Activated CD4-positive, alpha-beta memory T cell treated with anti-CD3 and anti-CD28 coated beads, Interleukin-2, amount 10 ng/mL, durations not matched to agents 7 days and 5 days (primary cell): ENCODE results near the gene SPRN. TPM values are rescaled to one million over a fixed set of nuclear protein-coding genes. Genes with fewer than 3 reads are reported as not detected.

Source experiments
- CTCF ChIA-PET: fragments of 350-600 bp; sonication (Branson Sonifier 250); formaldehyde crosslinking; loops from one replicate; lab custom pipeline; 2021; ENCODE audit warnings: antibody characterized with exemption, inconsistent platforms; lab: Charles Lee
- POLR2A ChIA-PET: fragments of 350-600 bp; sonication (Branson Sonifier 250); formaldehyde crosslinking; loops from one replicate; lab custom pipeline; 2021; ENCODE audit warnings: antibody characterized with exemption; lab: Charles Lee
- DNase-seq: peaks from one replicate; pipeline ENCODE4 v3.0.0-alpha.2; 2020
- H3K27ac Mint-ChIP-seq: one replicate; pipeline ENCODE4 v1.8.0; 2021; ENCODE audit warnings: mild to moderate bottlenecking, mixed read lengths
- H3K27me3 Mint-ChIP-seq: one replicate; pipeline ENCODE4 v1.8.0; 2021; ENCODE audit warnings: mixed read lengths
- H3K36me3 Mint-ChIP-seq: one replicate; pipeline ENCODE4 v1.8.0; 2021; ENCODE audit warnings: low read depth, mixed read lengths
- H3K4me1 Mint-ChIP-seq: one replicate; pipeline ENCODE4 v1.8.0; 2021; ENCODE audit warnings: mixed read lengths
- H3K4me3 Mint-ChIP-seq: one replicate; pipeline ENCODE4 v1.8.0; 2021; ENCODE audit warnings: mild to moderate bottlenecking, mixed read lengths
- H3K9me3 Mint-ChIP-seq: one replicate; pipeline ENCODE4 v1.8.0; 2021; ENCODE audit warnings: mixed read lengths
- total RNA-seq, 2 experiments: library from RNA; stranded (reverse); gene quantifications; one replicate each; pipeline ENCODE4 v1.2.3, GENCODE V29; 2021

The SPRN gene
- total RNA-seq, 2 experiments from 2014 or later: not detected

DNA sequence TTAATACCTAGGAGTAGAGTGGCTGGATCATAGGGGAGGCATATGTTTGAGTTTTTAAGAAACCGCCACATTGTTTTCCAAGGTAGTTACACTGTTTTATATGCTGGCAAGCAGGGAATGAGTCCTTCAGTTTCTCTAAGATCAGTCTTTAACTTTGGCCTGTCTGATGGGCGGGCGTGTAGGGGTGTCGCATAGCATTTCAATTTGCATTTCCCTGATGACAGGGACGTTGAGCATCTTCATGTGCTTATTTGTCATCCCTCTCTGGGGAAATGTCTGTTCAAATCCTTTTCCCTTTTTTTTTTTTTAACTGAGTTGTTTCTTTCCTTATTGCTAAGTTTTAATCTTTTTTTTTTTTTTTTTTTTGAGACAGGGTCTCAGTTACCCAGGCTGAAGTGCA is 20.6 kb downstream of the SPRN start:
- no peak for DNase-seq
- CTCF ChIA-PET: interaction anchor here (0.6 kb wide), 1 partner anchor 104 kb away, joined by 3 read pairs; no protein-coding TSS in a partner anchor
- Mint-ChIP-seq H3K9me3 (peaks cover 6% of the 10 kb centered on the region), H3K4me1 (peaks cover 59% of the 10 kb centered on the region), H3K36me3 (peaks cover 80% of the 10 kb centered on the region), H3K27ac (no peak overlapping the region), H3K27me3 (no peaks in the 10 kb centered on the region), H3K4me3 (no peak overlapping the region)
- POLR2A ChIA-PET: no interaction called here

DNA sequence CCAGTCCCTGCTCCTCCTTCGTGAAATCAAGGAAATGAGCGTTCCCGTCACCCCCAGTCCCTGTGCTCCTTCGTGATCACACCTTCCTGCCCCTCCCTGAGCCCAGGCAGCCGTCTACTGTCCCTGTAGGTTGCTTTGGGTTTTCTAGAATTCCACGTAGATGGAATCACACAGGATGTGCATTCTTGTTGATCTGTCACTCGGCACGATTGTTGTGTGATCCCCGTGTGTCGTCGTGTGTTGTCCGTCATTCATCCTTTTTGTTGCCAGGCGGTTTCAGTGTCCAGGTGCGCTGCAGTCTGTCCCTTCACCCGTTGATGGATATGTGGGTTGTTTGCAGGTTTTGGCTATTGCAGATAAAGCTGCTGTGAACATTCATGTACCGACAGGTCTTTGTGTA is 21.1 kb downstream of the SPRN start:
- peaks cover 80% of the 10 kb centered on the region for H3K36me3 Mint-ChIP-seq
- POLR2A ChIA-PET: no interaction called here
- no peak overlapping the region for H3K27ac Mint-ChIP-seq
- CTCF ChIA-PET: interaction anchor here (0.6 kb wide), 1 partner anchor 103 kb away, joined by 3 read pairs; no protein-coding TSS in a partner anchor
- H3K27me3 Mint-ChIP-seq: no peaks in the 10 kb centered on the region
- no peak overlapping the region for H3K4me3 Mint-ChIP-seq
- peaks cover 59% of the 10 kb centered on the region for H3K4me1 Mint-ChIP-seq
- no peak for DNase-seq
- H3K9me3 Mint-ChIP-seq: peaks cover 3% of the 10 kb centered on the region

DNA sequence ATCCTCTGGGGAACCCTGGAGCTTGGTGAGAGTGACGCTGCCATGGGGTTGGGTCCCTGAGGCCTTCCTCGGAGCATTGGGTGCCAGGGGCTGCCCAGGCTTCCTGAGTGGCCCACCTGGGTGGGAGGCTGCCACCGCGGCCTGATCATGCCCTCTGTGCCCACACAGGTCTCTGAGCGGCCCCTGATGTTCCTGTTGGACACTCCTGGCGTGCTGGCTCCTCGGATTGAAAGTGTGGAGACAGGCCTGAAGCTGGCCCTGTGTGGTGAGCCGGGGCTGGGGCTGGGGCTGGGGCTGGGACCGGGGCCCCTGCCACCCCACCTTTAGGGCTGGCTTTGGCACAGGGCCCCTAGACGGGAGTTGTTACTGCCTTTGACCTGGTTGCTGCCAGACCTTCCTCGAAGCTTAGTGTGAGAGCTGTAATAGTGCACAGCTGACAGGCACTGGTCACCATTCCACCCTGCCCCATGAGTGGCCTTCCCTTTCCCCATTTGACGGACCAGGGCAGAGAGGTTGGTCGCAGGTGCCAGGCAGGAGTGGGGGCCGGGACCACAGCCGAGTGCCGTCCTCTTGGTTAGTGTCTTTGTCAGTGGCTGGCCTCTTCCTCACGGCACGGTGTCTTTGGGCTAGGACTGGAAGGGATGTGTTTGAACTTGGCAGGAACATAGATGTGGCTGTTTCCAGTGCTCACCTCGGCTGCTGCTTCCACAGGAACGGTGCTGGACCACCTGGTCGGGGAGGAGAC is 22.3 kb downstream of the SPRN start:
- CTCF ChIA-PET: interaction anchor here (1.0 to 1.2 kb wide), 2 partner anchors 11 to 73 kb away, joined by 4 to 5 read pairs; no protein-coding TSS in a partner anchor
- H3K27ac Mint-ChIP-seq: peak overlapping the region; percentile 12
- H3K4me3 Mint-ChIP-seq: no peak overlapping the region
- peaks cover 80% of the 10 kb centered on the region for H3K36me3 Mint-ChIP-seq
- POLR2A ChIA-PET: interaction anchor here (1.4 to 2.7 kb wide), 3 partner anchors 12 to 45 kb away, joined by 3 to 15 read pairs (median 4); no protein-coding TSS in a partner anchor
- H3K4me1 Mint-ChIP-seq: peaks cover 61% of the 10 kb centered on the region
- no peaks in the 10 kb centered on the region for H3K9me3 Mint-ChIP-seq
- no peak for DNase-seq
- no peaks in the 10 kb centered on the region for H3K27me3 Mint-ChIP-seq

DNA sequence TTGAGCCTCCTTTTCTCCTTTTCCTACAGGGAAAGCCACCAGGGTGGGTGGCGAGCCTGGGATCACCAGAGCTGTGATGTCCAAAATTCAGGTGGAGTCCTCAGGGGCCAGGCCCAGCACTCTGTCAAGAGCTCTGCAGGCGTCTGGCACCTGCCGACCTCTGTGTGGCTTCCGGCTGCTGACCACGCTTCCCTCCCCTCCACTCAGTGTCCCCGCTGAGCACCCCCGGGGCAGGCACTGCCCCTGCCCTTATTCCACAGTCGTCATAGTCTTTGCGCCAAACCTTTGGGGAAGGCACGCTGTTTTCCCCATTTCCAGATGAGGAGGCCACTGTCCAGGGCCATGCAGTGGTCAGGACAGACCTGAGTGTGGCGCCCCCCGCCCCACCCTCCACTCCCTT is 22.9 kb downstream of the SPRN start:
- CTCF ChIA-PET: interaction anchor here (1.0 to 1.2 kb wide), 4 partner anchors 10 to 172 kb away, joined by 3 to 5 read pairs (median 4); no protein-coding TSS in a partner anchor
- POLR2A ChIA-PET: interaction anchor here (1.1 to 2.7 kb wide), 4 partner anchors 11 to 137 kb away, joined by 3 to 15 read pairs (median 4); no protein-coding TSS in a partner anchor
- Mint-ChIP-seq H3K27ac (peak overlapping the region; percentile 80), H3K4me1 (peaks cover 63% of the 10 kb centered on the region), H3K27me3 (no peaks in the 10 kb centered on the region), H3K36me3 (peaks cover 80% of the 10 kb centered on the region), H3K4me3 (no peak overlapping the region), H3K9me3 (no peaks in the 10 kb centered on the region)
- DNase-seq: no peak

DNA sequence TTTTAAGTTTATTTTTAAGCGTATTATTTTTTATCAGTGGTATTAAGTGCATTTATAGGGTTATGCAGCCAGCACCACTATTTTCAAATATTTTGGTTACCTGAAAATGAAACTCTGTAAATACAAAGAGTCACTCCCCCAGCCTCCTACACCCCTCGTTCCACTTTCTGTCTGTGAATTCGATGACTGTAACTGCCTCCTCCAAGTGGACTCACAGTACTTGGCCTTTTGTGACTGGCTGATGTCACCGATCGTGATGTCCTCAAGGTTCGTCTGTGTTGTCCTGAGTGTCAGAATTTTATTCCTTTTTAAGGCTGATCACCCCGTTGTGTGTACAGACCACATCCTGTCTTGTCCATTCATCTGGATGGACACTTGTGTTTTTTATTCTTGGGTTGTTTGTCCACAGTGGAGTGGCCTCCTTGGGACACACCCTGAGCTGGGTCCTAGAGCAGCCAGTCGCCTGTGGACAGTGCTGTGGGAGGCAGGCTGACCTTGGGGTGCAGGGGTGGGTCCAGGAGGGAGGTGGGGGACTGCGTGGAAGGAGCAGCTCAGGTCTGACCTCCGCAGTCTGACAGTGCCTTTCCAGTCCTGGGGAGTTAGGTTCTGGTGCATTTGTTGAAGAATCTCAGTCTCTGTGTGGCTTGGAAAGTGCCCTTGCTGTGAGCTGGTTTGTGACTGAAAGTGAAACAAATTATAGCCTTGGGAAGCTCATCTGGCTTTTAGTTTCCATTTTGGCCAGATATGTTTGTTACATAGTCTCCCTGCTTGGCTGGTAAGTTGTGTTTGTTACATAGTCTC is 23.6 kb downstream of the SPRN start:
- Mint-ChIP-seq H3K27me3 (no peaks in the 10 kb centered on the region), H3K36me3 (peaks cover 76% of the 10 kb centered on the region), H3K9me3 (no peaks in the 10 kb centered on the region), H3K4me3 (no peak overlapping the region), H3K4me1 (peaks cover 62% of the 10 kb centered on the region), H3K27ac (peak overlapping the region; percentile 80)
- CTCF ChIA-PET: interaction anchor here (1.0 to 1.2 kb wide), 4 partner anchors 10 to 173 kb away, joined by 3 to 5 read pairs (median 4); no protein-coding TSS in a partner anchor
- DNase-seq: no peak
- POLR2A ChIA-PET: interaction anchor here (1.1 to 2.7 kb wide), 4 partner anchors 11 to 136 kb away, joined by 3 to 15 read pairs (median 4); no protein-coding TSS in a partner anchor

DNA sequence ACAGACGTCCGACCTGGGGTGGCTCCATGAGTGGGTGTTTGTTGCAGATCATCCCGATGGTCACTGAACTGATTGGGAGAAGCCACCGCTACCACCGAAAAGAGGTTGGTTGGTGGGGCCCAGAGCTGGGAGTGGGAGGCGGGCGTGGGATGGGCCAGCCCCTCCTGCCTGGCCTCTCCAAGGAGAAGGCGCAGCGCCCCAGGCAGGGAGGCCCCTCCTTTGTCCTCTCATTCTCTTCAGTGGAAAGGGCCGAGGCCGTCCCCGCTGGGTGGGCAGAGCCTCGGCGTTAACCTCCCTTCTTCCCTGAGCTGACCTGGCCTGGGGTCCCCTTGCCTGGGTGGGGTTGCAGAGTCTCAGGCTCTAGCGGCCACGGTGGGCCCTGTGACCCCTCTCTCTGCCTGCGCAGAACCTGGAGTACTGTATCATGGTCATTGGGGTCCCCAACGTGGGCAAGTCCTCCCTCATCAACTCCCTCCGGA is 25.3 kb downstream of the SPRN start:
- Mint-ChIP-seq H3K27me3 (no peaks in the 10 kb centered on the region), H3K9me3 (no peaks in the 10 kb centered on the region), H3K27ac (no peak overlapping the region), H3K4me1 (peaks cover 65% of the 10 kb centered on the region), H3K4me3 (no peak overlapping the region), H3K36me3 (peaks cover 72% of the 10 kb centered on the region)
- CTCF ChIA-PET: no interaction called here
- POLR2A ChIA-PET: interaction anchor here (0.7 to 1.6 kb wide), 3 partner anchors 9 to 24 kb away, joined by 3 to 4 read pairs (median 3); no protein-coding TSS in a partner anchor
- DNase-seq: no peak

DNA sequence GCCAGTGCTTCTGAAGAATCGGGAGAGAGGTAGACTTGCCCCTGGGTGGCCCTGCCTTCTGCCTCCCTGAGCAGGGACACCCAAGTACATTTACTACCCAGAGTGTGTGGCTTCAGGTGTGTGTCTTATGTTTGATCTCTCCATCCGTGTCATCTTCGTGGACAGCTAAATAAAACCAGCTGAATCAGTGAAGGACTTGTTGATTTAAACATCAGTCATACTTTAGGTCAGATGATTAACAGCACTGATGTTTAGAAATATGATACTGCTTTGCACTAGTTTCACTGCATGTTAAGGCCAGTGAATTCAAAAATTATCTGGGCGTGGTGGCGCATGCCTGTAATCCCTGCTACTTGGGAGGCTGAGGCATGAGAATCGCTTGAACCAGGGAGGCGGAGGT is 26.5 kb downstream of the SPRN start:
- Mint-ChIP-seq H3K27me3 (no peaks in the 10 kb centered on the region), H3K27ac (no peak overlapping the region), H3K36me3 (peaks cover 65% of the 10 kb centered on the region), H3K4me3 (no peak overlapping the region), H3K4me1 (peaks cover 67% of the 10 kb centered on the region), H3K9me3 (no peaks in the 10 kb centered on the region)
- DNase-seq: no peak
- POLR2A ChIA-PET: interaction anchor here (1.0 to 1.6 kb wide), 2 partner anchors 8 to 22 kb away, joined by 3 to 4 read pairs; no protein-coding TSS in a partner anchor
- CTCF ChIA-PET: interaction anchor here (0.6 kb wide), 1 partner anchor 174 kb away, joined by 4 read pairs; no protein-coding TSS in a partner anchor

DNA sequence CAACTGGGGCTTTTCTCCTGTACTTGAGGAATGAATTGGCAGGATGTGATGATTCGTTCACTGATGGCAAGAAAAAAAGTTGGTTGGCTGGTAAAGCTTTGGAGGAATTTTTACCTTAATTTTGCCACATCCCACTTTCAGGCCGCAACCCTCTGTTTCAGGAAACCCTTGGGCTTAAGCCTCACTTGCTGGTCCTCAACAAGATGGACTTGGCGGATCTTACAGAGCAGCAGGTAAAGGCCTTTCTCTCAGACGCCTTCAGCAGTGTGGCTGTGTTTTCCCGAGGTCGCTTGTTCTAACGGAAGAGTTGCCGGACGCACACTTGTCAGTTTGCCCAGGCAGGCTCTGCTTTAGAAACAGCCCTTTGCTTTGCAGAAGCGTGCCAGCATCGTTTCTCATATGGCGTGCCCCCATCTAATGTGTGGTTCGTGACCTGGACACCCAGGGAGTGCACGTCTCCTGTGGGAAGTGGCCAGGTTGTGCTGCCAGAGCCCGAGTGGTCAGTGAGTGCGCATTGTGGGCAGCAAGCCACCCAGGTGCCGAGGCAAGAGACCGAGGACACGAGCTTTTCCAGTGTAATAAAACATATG is 28.3 kb downstream of the SPRN start:
- DNase-seq: no peak
- ChIA-PET POLR2A (interaction anchor here (2.2 kb wide), 1 partner anchor 26 kb away, joined by 6 read pairs; no protein-coding TSS in a partner anchor), CTCF (no interaction called here)
- Mint-ChIP-seq H3K9me3 (no peaks in the 10 kb centered on the region), H3K36me3 (peaks cover 51% of the 10 kb centered on the region), H3K4me1 (peaks cover 68% of the 10 kb centered on the region), H3K27ac (no peak overlapping the region), H3K27me3 (no peaks in the 10 kb centered on the region), H3K4me3 (no peak overlapping the region)

DNA sequence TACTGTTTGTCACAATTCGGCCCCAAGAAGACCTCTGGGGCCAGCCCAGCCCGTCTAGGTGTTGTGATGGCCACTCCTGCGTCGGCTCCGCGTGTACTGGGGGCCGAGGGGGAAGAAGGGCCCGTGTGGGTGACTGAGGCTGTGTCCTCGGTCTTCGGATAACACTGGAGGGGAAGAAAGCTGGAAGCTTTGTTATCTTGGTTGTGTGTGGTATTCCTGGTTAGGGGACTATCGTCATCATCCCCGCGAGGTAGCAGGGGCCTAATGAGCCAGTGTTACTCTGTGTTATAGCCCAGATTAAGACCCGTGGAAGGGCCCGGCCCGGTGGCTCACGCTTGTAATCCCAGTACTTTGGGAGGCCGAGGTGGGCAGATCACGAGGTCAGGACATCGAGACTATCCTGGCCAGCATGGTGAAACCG is 29.6 kb downstream of the SPRN start:
- H3K4me3 Mint-ChIP-seq: peak overlapping the region; percentile 81
- H3K27me3 Mint-ChIP-seq: no peaks in the 10 kb centered on the region
- POLR2A ChIA-PET: interaction anchor here (1.5 to 2.2 kb wide), 2 partner anchors 22 to 27 kb away, joined by 5 to 6 read pairs; partner anchors contain the start of gene ECHS1
- peaks cover 69% of the 10 kb centered on the region for H3K4me1 Mint-ChIP-seq
- CTCF ChIA-PET: no interaction called here
- DNase-seq: no peak
- H3K27ac Mint-ChIP-seq: peak overlapping the region; percentile 84
- H3K36me3 Mint-ChIP-seq: peaks cover 45% of the 10 kb centered on the region
- H3K9me3 Mint-ChIP-seq: no peaks in the 10 kb centered on the region

DNA sequence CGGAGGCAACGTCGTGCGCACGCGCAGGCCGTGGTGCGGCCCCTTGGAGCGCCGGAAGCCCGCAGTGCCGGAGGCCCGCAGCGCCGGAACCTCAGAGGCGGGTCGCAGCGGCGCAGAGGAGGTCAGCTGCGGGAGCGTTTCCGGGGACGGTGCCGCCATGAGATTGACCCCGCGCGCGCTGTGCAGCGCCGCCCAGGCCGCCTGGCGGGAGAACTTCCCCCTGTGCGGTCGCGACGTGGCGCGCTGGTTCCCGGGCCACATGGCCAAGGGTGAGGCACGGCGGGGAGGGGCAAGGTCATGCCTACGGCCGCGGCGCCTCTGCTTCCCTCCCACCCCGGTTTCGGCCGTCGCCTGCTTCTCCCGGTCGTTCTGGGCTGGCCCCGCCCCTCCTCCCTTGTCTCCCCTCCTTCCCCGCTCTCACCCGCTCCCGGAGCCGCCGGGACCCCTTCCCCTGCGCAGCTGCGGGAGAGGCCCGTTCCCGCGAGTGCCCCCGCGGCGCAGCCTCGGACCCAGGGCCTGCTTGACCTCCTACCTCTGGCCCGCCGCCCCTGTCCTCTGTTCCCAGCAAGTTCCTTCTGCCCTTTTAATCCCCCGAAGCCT is 30.3 kb downstream of the SPRN start, which contains the start of gene MTG1:
Gene MTG1, plus strand, starts transcription at position 94 of the 600 bp plus-strand sequence. Its CDS starts 64 bp downstream, at position 158.
- Mint-ChIP-seq H3K36me3 (peaks cover 39% of the 10 kb centered on the region), H3K27ac (peak within 1 kb of the TSS; percentile 84), H3K9me3 (no peaks in the 10 kb centered on the region), H3K4me3 (peak within 1 kb of the TSS; percentile 81), H3K27me3 (no peaks in the 10 kb centered on the region), H3K4me1 (peaks cover 69% of the 10 kb centered on the region)
- DNase-seq: peak; percentile 94
- ChIA-PET CTCF (no interaction called here), POLR2A (interaction anchor here (1.5 to 2.2 kb wide), 2 partner anchors 21 to 28 kb away, joined by 5 to 6 read pairs; partner anchors contain the start of gene ECHS1)

DNA sequence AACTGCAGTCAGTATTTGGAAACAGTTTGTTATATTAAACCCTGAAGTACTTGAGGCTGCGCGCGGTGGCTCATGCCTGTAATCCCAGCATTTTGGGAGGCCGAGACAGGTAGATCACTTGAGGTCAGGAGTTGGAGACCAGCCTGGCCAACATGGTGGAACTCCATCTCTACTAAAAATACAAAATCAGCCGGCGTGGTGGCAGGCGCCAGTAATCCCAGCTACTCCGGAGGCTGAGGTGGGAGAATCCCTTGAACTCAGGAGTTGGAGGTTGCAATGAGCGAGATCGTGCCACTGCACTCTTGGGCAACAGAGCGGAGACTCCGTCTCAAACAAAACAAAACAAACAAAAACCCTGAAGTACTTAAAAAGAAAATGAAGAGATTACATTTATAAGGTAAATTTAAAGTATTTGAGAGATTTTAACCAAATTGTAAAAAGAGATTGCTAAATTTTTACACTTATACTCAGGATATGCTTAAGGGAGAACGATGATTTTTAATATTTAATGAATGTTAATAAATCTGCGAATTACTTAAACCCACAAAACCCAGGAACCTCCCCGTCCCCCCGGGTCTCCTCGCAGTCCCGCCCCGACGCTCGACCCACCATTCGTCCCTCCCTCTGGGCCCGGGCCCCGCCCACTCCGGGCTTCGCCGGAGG is 30.9 kb downstream of the SPRN start:
- no peak for DNase-seq
- peaks cover 75% of the 10 kb centered on the region for H3K4me1 Mint-ChIP-seq
- no peaks in the 10 kb centered on the region for H3K9me3 Mint-ChIP-seq
- no peaks in the 10 kb centered on the region for H3K27me3 Mint-ChIP-seq
- peaks cover 32% of the 10 kb centered on the region for H3K36me3 Mint-ChIP-seq
- ChIA-PET CTCF (no interaction called here), POLR2A (interaction anchor here (1.3 to 5.7 kb wide), 3 partner anchors 15 to 25 kb away, joined by 3 to 68 read pairs (median 5); partner anchors contain the start of genes ECHS1 and PAOX)
- peak overlapping the region; percentile 84 for H3K27ac Mint-ChIP-seq
- peak overlapping the region; percentile 81 for H3K4me3 Mint-ChIP-seq
